Adrenal gland (tissue), 12 donors: ENCODE measurements around the gene SPPL3. TPM values are rescaled to one million over a fixed set of nuclear protein-coding genes. Genes with fewer than 3 reads are reported as not detected.

Experiments
- DNase-seq, 7 donors: peaks; one replicate each; pipeline ENCODE4 v3.0.0-alpha.2; 2019 to 2020
- H3K27ac ChIP-seq, 5 donors: fragments of 200-600 bp; sonication (generic) in 4 of 5; 1 replicate in 3 of 5; 2 replicates in 2 of 5; pipeline versions ENCODE4 v1.5.1 to v1.8.0; 2016 to 2020; ENCODE audit warnings: mild to moderate bottlenecking in 1 of 5
- H3K27me3 ChIP-seq: fragments of 200-600 bp; 2 replicates; pipeline ENCODE4 v1.8.0; 2021
- H3K36me3 ChIP-seq, 2 donors: fragments of 200-600 bp; replicated peaks in 1 of 2; 1 replicate in 1 of 2; 2 replicates in 1 of 2; pipeline versions ENCODE4 v1.5.1 to v1.8.0; 2018 to 2022
- H3K4me1 ChIP-seq, 2 donors: fragments of 200-600 bp; replicated peaks in 1 of 2; 1 replicate in 1 of 2; 2 replicates in 1 of 2; pipeline versions ENCODE4 v1.5.1 to v1.8.0; 2018 to 2021
- H3K4me3 ChIP-seq, 4 donors: fragments of 200-600 bp; sonication (generic) in 3 of 4; one replicate each; pipeline ENCODE4 v1.5.1; 2016 to 2018
- H3K9me3 ChIP-seq, 3 donors: fragments of 200-600 bp; sonication (generic) in 1 of 3; replicated peaks in 1 of 3; 1 replicate in 2 of 3; 2 replicates in 1 of 3; pipeline versions ENCODE4 v1.5.1 to v1.8.0; 2016 to 2021
- CTCF ChIP-seq, 6 experiments: fragments of 450-650 bp in 4 of 6; fragments of 200-600 bp in 2 of 6; sonication (generic) in 1 of 6; IDR thresholded peaks; 1 replicate in 5 of 6; 2 replicates in 1 of 6; pipeline versions ENCODE4 v1.5.1 to v1.8.0; 2016 to 2021; ENCODE audit warnings: antibody characterized with exemption in 6 of 6, mild to moderate bottlenecking in 2 of 6, moderate library complexity in 1 of 6
- POLR2A ChIP-seq, 2 donors: fragments of 450-650 bp; IDR thresholded peaks; one replicate each; pipeline ENCODE4 v1.6.1; 2017; ENCODE audit warnings: antibody characterized with exemption in 2 of 2, mild to moderate bottlenecking in 2 of 2, moderate library complexity in 1 of 2
- WGBS, 4 donors: extraction: QIAGEN DNeasy Blood & Tissue Kit in 2 of 4; methylation state at CpG; one replicate each; pipeline versions ENCODE4 v1.1.5 to v1.1.7; 2013 to 2017; 5-methylcytosine and 5-hydroxymethylcytosine counted together
- intact Hi-C, 2 donors: fragments of 100-400 bp; cut with DNase I; formaldehyde crosslinking; loops; one replicate each; pipeline versions ENCODE4 v1.14.1 to v1.15.0; 2022 to 2023
- polyA plus RNA-seq, 3 donors: library from polyadenylated mRNA; stranded (reverse); fragments of 200-250 nt in 2 of 3; fragments of 350-450 nt in 1 of 3; fragmentation: Illumina TruSeq in 1 of 3; extraction: RNeasy Lipid Tissue Mini Kit (QIAGEN cat#74804) in 1 of 3; gene quantifications; one replicate each; pipeline ENCODE4 v1.2.3, GENCODE V29; 2013 to 2014
- total RNA-seq, 9 donors: library from RNA; depleted of rRNA in 4 of 9; stranded (reverse); fragments of >200 nt in 4 of 9; fragments of 120-200 nt in 1 of 9; fragmentation: NEBNext Ultra II Directional in 1 of 9; extraction: Animal tissue kit (Norgen Biotek cat#: 25700) in 1 of 9; gene quantifications; one replicate each; pipeline versions ENCODE4 v1.1.0 to v1.2.4, GENCODE V29; 2013 to 2023
- donor health status: healthy with polysubstance abuse.
- donor health status: Bipolar disorder and iron deficiency.
- donor health status: DM: yes; HTN: yes; CAD: no.
- donor health status: DM: no; HTN: no; CAD: no.
- donor health status: DM: no; HTN: no; CAD: no.
- donor health status: DM: yes; HTN: yes; CAD: no.

The SPPL3 gene
- total and polyA plus RNA-seq, 12 donors, result 10.5 to 50.6 (median 21.3) TPM

DNA sequence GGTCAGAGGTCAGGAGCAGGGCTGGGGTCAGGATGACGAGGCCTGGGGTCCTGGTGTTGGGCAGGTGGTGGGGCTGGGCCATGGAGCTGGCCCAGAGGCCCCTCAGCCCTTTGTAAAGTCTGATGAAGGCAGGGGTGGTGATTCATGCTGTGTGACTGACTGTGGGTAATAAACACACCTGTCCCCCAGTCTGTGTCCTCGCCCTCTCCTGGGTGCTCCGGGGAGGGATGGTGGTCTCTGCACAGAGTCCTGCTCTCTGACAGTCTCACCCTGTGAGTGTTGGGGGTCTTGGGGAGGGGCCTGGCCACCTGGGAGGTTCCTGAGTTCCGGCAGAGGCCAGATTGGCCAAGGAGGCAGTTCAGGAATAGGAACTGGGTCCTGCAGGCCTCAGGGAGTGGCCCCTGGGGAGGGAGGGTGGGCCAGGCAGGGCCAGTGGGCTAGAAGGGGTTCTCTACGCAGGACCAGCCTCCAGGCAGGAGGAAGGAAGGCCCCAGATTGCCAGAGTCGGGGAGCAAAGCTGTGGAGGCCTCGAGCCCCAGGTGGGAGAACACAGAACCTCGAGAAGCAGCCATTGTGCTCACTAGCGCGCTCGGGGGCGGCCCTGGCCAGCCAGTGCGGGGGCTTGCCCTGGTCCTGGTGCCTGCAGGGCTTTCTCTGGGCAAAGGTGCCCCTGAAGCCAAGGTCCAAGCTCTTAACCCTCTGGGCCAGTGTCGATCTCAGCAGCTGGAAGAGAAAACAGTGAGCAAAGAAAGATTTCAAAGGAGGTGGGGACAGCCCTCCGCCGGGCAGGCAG is 164.1 kb downstream of the SPPL3 start:
- intact Hi-C loops, result no loop called here
- Histone ChIP-seq H3K36me3 (peaks cover 0 to 5% of the 10 kb centered on the region in 2 donors), H3K4me1 (peaks cover 4 to 5% of the 10 kb centered on the region in 2 donors), H3K27me3 (no peaks in the 10 kb centered on the region), H3K9me3 (no peaks in the 10 kb centered on the region), H3K27ac (no peak overlapping the region), H3K4me3 (no peak overlapping the region)
- 84 to 88% (median 86%) methylated on average over 14 to 16 of the region's 16 CpGs for WGBS, 4 donors
- no peak for TF ChIP-seq CTCF (IDR thresholded peaks at IDR 0.05)
- no peak for DNase-seq

DNA sequence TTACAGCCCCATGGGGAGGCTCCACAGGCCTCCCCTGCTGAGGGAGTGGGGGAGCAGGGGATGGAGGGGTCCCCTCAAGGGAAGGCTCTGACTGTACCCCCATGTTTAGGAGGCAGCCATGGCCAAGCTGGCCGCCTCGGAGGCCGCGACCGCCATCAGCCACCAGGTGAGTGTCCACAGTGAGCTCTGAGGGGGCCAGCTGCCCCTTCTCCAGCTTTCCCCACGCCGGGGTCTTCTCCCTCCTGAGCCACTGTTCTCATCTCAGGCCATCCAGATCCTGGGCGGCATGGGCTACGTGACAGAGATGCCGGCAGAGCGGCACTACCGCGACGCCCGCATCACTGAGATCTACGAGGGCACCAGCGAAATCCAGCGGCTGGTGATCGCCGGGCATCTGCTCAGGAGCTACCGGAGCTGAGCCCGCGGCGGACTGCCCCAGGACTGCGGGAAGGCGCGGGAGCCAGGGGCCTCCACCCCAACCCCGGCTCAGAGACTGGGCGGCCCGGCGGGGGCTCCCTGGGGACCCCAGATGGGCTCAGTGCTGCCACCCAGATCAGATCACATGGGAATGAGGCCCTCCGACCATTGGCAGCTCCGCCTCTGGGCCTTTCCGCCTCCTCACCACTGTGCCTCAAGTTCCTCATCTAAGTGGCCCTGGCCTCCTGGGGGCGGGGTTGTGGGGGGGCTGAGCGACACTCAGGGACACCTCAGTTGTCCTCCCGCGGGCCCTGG is 165.0 kb downstream of the SPPL3 start:
- Histone ChIP-seq H3K36me3 (peaks cover 0 to 5% of the 10 kb centered on the region in 2 donors), H3K27me3 (no peaks in the 10 kb centered on the region), H3K4me3 (no peak overlapping the region), H3K4me1 (peaks cover 4 to 5% of the 10 kb centered on the region in 2 donors), H3K9me3 (no peaks in the 10 kb centered on the region), H3K27ac (no peak overlapping the region)
- no peak for DNase-seq
- intact Hi-C loops, result no loop called here
- WGBS, 4 donors, result 86 to 98% (median 94%) methylated on average over 16 to 38 of the region's 38 CpGs
- TF ChIP-seq CTCF (IDR thresholded peaks at IDR 0.05) (no peak), POLR2A (IDR thresholded peaks at IDR 0.05) (no peak)

DNA sequence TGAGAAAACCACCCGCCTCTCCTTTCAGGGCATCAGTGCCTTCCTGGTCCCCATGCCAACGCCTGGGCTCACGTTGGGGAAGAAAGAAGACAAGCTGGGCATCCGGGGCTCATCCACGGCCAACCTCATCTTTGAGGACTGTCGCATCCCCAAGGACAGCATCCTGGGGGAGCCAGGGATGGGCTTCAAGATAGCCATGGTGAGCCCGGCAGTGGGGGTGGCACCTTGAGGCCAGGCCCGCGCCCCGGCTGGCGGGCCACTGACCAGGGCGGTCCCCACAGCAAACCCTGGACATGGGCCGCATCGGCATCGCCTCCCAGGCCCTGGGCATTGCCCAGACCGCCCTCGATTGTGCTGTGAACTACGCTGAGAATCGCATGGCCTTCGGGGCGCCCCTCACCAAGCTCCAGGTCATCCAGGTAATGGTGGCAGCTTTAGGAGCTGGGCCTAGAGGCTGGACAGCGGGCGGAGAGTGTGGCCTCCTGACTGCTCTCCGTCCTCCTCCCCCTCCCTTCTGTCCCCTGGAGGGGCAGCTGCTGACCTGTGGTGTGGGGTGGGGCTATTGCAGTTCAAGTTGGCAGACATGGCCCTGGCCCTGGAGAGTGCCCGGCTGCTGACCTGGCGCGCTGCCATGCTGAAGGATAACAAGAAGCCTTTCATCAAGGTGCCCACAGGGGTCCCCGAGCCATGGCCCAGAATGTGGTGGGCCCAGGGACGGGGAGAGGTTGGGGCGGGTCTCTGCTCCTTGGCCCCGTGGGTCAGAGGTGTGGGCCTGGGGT is 165.7 kb downstream of the SPPL3 start:
- TF ChIP-seq CTCF (IDR thresholded peaks at IDR 0.05), result no peak
- no peak for TF ChIP-seq POLR2A (IDR thresholded peaks at IDR 0.05)
- H3K9me3 ChIP-seq, result no peaks in the 10 kb centered on the region
- intact Hi-C loops, result no loop called here
- no peaks in the 10 kb centered on the region for H3K27me3 ChIP-seq
- DNase-seq, result peak in 1 of 7 donors; percentile 32
- no peak overlapping the region for H3K27ac ChIP-seq
- WGBS, 4 donors, result 87 to 94% (median 92%) methylated on average over 3 to 31 of the region's 31 CpGs
- no peak overlapping the region for H3K4me3 ChIP-seq
- H3K4me1 ChIP-seq, result peaks cover 4 to 5% of the 10 kb centered on the region in 2 donors
- peaks cover 0 to 5% of the 10 kb centered on the region in 2 donors for H3K36me3 ChIP-seq
